Retinal pigment epithelial cell (primary cell): ENCODE measurements around the gene ZNHIT1.

ENCODE experiments used
- DNase-seq: peaks from one replicate; pipeline ENCODE4 v3.0.0-alpha.2; 2010; ENCODE audit warnings: low read depth
- H3K4me3 ChIP-seq: 2 replicates; pipeline ENCODE4 v1.5.1; 2011; ENCODE audit warnings: mild to moderate bottlenecking, low read length, control low read depth, moderate library complexity
- CTCF ChIP-seq: conservative IDR thresholded peaks from 2 replicates; pipeline ENCODE4 v1.5.1; 2011; ENCODE audit warnings: low read depth, low read length, control low read depth, inconsistent platforms

ZNHIT1 gene

DNA sequence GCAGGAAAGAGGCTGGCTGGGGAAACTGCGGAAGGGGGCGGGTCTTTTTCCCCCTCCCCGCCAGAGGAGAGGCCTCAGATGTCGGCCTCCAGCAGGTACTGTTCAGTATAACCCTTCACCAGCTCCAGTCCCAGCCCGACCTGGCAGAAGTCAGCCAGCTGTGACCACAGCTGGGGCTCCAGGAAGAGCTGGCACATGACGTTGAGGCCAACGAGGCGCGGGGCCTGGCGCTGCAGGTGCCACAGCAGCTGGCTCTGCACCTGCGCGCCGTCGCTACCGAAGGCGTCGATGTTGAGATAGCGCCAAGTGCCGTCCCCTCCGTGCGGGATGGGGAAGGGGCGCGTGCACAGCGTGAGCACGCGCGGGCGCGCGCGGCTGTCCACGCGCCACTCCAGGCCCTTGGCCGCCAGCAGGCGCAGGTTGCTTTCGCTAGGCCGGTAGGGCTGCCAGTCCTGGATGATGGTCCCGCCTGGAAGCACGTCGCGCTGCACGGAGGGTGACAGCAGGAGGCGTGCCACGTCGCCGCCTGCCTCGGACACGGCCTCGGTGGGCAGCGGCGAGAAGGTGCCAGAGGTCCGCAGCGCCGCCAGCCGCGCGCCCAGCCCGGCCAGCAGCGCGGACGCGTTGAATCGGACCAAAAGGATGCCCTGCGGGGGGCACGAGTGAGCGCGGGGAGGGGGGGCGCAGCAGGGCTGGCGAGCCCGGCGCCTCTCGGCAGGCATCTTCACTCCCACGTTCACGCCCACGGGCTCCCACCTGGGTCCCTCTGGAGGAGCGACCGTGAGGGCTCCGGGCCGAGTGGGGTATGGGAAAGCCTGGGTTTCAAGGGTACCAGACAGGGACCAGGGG, 45.7 kb upstream of the ZNHIT1 start:
- TF ChIP-seq CTCF, result no peak
- H3K4me3 ChIP-seq, result no peak overlapping the region
- DNase-seq, result no peak

GRCh38 chr7:101172854-101173751, 44.9 kb upstream of the ZNHIT1 start:
- no peak overlapping the region for H3K4me3 ChIP-seq
- DNase-seq, result peak; percentile 44
- TF ChIP-seq CTCF, result no peak

GRCh38 chr7:101173752-101174244, 44.2 kb upstream of the ZNHIT1 start:
- H3K4me3 ChIP-seq, result no peak overlapping the region
- TF ChIP-seq CTCF, result no peak
- no peak for DNase-seq

- no peak for DNase-seq
- no peak for TF ChIP-seq CTCF
- H3K4me3 ChIP-seq, result no peak overlapping the region
Measured at GRCh38 chr7:101174322-101174854, 43.6 kb upstream of the ZNHIT1 start.

DNA sequence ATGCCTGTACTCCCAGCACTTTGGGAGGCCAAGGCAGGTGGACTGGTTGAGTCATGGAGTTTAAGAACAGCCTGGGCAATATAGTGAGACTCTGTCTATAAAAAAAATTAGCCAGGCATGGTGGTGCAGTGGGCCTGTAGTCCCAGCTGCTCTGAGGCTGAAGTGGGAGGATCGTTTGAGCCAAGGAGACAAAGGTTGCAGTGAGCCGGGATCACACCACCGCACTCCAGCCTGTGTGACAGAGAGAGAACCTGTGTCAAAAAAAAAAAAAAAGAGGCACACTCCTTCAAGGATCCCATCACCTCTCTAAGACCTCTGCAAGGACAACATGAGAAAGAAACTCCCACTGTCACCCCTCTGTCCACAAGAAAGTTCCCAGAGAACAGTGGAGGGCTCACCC, 42.3 kb upstream of the ZNHIT1 start:
- no peak for TF ChIP-seq CTCF
- no peak for DNase-seq
- H3K4me3 ChIP-seq, result no peak overlapping the region

- TF ChIP-seq CTCF, result no peak
- no peak for DNase-seq
- no peak overlapping the region for H3K4me3 ChIP-seq
Measured at GRCh38 chr7:101177644-101178043, 40.3 kb upstream of the ZNHIT1 start.
